Measurements from ENCODE around the gene ANKHD1. TPM values are rescaled to one million over a fixed set of nuclear protein-coding genes. Genes with fewer than 3 reads are reported as not detected.

ANKHD1 gene
- total and polyA plus RNA-seq, 9 of the 15 experiments (the other 6 are each of a cell fraction or from before 2014, with no cell fraction given), result 38.9 to 138 (median 78.7) TPM

DNA sequence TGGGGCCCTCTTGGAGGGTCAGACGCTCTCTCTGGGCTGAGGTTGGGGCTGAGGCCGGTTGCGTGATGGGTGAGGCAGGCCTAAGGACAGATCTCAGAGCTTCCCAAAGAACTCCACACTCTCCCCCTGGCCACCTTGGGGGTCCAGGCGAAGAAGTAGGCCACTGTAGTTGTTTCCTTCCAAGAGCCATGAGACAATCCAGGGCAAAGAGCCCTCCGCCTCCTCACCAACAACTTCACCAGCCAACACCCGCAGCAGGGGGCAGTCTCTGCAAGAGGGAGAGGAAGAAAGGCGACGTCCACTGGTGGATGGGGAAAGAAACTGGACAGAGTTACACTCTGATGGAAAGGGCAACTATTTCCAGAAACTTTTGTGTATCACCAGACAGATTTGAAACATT, 173.7 kb downstream of the ANKHD1 start (continued):
- TF ChIP-seq PHTF2 (CRISPR knock-in tag; IDR thresholded peaks at IDR 0.05) (no peak), EWSR1 (IDR thresholded peaks at IDR 0.05; ENCODE audit: borderline replicate concordance, low read depth, partially characterized antibody) (no peak), SMC3 (conservative IDR thresholded peaks at IDR 0.05; ENCODE audit: insufficient read depth, low read depth, low read length) (peak; percentile 83), RB1 (IDR thresholded peaks at IDR 0.05; ENCODE audit: low read depth) (0 out of 2 replicates have a peak, but pooled peaks have one; percentile 35), CC2D1A (IDR thresholded peaks at IDR 0.05) (peak; percentile 79; the same call in 1 of the 2 replicates), HSF4 (CRISPR knock-in tag; IDR thresholded peaks at IDR 0.05; ENCODE audit: borderline replicate concordance) (no peak), RAD21 (CRISPR knock-in tag; conservative IDR thresholded peaks at IDR 0.05 in 1 of 2, IDR thresholded peaks at IDR 0.05 in 1 of 2) (peak; percentile 36 to 86; a peak in 3 of 4 replicates), ETV1 (tag; conservative IDR thresholded peaks at IDR 0.05; ENCODE audit: low read depth) (0 out of 2 replicates have a peak, but pooled peaks have one; percentile 12)
- TF ChIP-seq, protein P1, sequence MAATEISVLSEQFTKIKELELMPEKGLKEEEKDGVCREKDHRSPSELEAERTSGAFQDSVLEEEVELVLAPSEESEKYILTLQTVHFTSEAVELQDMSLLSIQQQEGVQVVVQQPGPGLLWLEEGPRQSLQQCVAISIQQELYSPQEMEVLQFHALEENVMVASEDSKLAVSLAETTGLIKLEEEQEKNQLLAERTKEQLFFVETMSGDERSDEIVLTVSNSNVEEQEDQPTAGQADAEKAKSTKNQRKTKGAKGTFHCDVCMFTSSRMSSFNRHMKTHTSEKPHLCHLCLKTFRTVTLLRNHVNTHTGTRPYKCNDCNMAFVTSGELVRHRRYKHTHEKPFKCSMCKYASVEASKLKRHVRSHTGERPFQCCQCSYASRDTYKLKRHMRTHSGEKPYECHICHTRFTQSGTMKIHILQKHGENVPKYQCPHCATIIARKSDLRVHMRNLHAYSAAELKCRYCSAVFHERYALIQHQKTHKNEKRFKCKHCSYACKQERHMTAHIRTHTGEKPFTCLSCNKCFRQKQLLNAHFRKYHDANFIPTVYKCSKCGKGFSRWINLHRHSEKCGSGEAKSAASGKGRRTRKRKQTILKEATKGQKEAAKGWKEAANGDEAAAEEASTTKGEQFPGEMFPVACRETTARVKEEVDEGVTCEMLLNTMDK (IDR thresholded peaks at IDR 0.05; ENCODE audit: borderline replicate concordance, insufficient read depth, low read depth, low read length, poor library complexity, severe bottlenecking), result peak; percentile 66
- TF ChIP-seq, protein P2, sequence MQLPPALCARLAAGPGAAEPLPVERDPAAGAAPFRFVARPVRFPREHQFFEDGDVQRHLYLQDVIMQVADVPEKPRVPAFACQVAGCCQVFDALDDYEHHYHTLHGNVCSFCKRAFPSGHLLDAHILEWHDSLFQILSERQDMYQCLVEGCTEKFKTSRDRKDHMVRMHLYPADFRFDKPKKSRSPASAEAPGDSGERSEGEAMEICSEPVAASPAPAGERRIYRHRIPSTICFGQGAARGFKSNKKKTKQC (CRISPR knock-in tag; IDR thresholded peaks at IDR 0.05), result no peak
- TF ChIP-seq, protein P3, sequence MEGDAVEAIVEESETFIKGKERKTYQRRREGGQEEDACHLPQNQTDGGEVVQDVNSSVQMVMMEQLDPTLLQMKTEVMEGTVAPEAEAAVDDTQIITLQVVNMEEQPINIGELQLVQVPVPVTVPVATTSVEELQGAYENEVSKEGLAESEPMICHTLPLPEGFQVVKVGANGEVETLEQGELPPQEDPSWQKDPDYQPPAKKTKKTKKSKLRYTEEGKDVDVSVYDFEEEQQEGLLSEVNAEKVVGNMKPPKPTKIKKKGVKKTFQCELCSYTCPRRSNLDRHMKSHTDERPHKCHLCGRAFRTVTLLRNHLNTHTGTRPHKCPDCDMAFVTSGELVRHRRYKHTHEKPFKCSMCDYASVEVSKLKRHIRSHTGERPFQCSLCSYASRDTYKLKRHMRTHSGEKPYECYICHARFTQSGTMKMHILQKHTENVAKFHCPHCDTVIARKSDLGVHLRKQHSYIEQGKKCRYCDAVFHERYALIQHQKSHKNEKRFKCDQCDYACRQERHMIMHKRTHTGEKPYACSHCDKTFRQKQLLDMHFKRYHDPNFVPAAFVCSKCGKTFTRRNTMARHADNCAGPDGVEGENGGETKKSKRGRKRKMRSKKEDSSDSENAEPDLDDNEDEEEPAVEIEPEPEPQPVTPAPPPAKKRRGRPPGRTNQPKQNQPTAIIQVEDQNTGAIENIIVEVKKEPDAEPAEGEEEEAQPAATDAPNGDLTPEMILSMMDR (IDR thresholded peaks at IDR 0.05 in 2 of 3, conservative IDR thresholded peaks at IDR 0.05 in 1 of 3; ENCODE audit: insufficient read depth in 2 of 3, low read depth in 1 of 3, low read length in 3 of 3), result peak; percentile 74 to 95 (median 82)
